ENCODE results near the gene FLNC.
A peak's percentile ranks its signal among the peaks of the same experiment; 100 is the strongest.

FLNC gene

GRCh38 chr7:128845987-128846386 is 15.8 kb downstream of the FLNC start:
- no peak for DNase-seq (ENCODE audit: low spot score)

GRCh38 chr7:128846781-128847444 is 16.7 kb downstream of the FLNC start:
- DNase-seq (ENCODE audit: low spot score), result no peak

GRCh38 chr7:128847721-128848211 is 17.6 kb downstream of the FLNC start:
- no peak for DNase-seq (ENCODE audit: low spot score)

GRCh38 chr7:128848289-128849155 is 18.3 kb downstream of the FLNC start:
- DNase-seq (ENCODE audit: low spot score), result no peak

- no peak for DNase-seq (ENCODE audit: low spot score)
Observed at GRCh38 chr7:128849156-128849515, 18.9 kb downstream of the FLNC start.

GRCh38 chr7:128849804-128850490 is 19.7 kb downstream of the FLNC start:
- DNase-seq (ENCODE audit: low spot score), result no peak

- no peak for DNase-seq (ENCODE audit: low spot score)
Observed at GRCh38 chr7:128852537-128853254, 22.5 kb downstream of the FLNC start.

- no peak for DNase-seq (ENCODE audit: low spot score)
Observed at GRCh38 chr7:128853799-128854198, 23.6 kb downstream of the FLNC start.

- DNase-seq (ENCODE audit: low spot score), result no peak
Observed at GRCh38 chr7:128854396-128854795, 24.2 kb downstream of the FLNC start.

- no peak for DNase-seq (ENCODE audit: low spot score)
Observed at GRCh38 chr7:128855559-128855958, 25.4 kb downstream of the FLNC start.

- DNase-seq (ENCODE audit: low spot score), result no peak
Observed at GRCh38 chr7:128856001-128856718, 26.0 kb downstream of the FLNC start.

- no peak for DNase-seq (ENCODE audit: low spot score)
Observed at GRCh38 chr7:128858380-128859231, 28.4 kb downstream of the FLNC start.

- no peak for DNase-seq (ENCODE audit: low spot score)
Observed at GRCh38 chr7:128859232-128860157, 29.3 kb downstream of the FLNC start.

- peak; percentile 67 for DNase-seq (ENCODE audit: low spot score)
Observed at GRCh38 chr7:128860158-128861073, 30.2 kb downstream of the FLNC start.

- DNase-seq (ENCODE audit: low spot score), result no peak
Observed at GRCh38 chr7:128861957-128862570, 31.9 kb downstream of the FLNC start.

- peak; percentile 100 for DNase-seq (ENCODE audit: low spot score)
Observed at GRCh38 chr7:128862571-128863432, 32.6 kb downstream of the FLNC start, which contains the start of gene ATP6V1F. TSS of gene ATP6V1F (plus strand) at chr7:128862856. CDS start at chr7:128862905, 49 bp downstream.
